NCI-H748 treated with DMSO at 0.1 percent for 48 hours (cell line): ENCODE measurements around the gene ARHGAP22.

Experiments used
- DNase-seq: peaks from one replicate; lab custom pipeline; 2025; lab: John Stamatoyannopoulos, UW

Gene ARHGAP22

DNA sequence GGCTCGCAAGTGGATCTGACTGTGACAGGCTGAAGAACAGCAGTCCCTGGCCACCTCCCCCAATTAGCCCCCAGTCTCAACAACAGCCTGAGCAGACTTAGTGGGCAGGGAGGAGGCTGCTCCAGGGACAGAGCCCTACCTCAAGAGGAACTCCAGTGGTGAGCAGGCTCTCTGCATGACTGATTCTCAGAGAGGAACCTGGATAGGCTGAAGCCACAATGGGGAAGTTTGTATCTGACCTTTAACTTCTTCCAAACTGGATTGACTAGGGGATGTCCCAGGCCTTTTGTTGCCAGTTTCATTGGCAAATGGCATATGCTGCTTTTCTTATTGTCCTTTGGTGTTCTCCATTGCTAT lies 93.0 kb downstream of the ARHGAP22 start:
- DNase-seq = no peak

DNA sequence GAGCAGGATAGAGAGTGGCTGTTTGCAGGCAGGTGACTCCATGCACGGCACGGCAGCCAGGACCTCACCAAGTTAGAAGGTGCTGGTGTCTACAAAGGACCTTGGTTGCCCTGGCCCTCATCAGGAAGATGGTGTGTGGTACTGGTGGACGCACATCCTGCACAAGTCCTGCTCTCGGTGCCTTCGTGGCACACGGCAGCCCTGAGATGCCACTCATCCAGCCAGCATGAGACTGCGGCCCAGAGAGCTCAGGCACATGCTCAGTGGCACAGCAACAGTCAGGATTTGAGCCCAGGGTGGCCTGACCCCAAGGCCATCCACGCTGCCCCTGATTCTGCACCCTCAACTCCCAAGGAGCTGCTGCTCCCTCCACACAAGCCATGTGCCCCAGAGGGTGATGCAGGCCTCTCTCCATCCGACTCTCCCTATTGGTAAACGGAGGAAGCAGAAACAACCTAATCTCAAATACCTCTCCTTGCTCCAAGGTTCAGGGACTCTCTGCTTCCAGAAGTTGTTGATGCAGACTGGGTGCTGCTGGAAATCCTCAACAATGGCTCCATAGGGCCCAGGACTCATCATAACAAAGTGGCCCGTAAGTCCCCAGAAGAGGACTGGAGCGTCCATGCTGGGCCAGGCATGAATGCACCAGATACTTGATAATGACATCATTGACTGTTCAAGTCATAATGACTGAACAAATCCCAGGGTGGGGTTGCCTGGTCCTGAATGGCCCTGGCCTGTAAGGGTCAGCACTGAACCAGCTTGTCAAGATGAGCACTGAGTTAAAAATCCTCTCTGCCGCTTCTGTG lies 93.6 kb downstream of the ARHGAP22 start:
- no peak for DNase-seq

DNA sequence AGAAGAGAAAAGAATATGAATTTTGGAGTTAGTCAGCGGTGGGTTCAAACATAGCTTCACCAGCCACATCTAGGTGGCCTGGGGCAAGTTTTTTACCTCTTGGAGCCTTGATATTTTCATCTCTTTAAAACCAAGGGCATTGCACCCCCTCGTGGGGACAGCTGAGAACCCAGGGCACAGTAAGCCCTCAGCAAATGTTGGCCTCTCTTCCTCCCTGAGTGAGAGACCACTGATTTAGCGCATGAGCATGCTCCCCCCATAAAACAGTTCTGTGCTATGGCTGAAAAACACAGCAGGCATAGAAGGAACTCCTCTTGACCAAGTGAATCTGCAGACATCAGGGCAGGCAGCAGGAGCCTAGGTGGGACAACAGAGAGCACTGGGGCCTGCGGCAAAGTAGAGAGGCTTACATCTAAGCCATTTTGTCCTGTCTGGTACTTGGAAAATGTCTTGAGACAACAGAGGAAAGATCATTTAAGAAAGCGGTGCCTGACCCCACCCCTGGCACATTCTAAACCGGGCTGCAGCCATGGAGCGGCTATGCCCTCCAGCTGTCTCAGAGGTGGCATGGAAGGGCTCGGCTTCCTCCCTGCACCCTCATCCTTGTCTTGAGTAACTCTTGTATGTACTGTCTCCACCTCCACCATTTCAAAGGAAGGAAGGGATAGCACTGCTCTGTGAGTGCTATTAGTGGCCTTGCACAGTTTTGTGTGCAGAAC lies 94.7 kb downstream of the ARHGAP22 start:
- DNase-seq = no peak

DNA sequence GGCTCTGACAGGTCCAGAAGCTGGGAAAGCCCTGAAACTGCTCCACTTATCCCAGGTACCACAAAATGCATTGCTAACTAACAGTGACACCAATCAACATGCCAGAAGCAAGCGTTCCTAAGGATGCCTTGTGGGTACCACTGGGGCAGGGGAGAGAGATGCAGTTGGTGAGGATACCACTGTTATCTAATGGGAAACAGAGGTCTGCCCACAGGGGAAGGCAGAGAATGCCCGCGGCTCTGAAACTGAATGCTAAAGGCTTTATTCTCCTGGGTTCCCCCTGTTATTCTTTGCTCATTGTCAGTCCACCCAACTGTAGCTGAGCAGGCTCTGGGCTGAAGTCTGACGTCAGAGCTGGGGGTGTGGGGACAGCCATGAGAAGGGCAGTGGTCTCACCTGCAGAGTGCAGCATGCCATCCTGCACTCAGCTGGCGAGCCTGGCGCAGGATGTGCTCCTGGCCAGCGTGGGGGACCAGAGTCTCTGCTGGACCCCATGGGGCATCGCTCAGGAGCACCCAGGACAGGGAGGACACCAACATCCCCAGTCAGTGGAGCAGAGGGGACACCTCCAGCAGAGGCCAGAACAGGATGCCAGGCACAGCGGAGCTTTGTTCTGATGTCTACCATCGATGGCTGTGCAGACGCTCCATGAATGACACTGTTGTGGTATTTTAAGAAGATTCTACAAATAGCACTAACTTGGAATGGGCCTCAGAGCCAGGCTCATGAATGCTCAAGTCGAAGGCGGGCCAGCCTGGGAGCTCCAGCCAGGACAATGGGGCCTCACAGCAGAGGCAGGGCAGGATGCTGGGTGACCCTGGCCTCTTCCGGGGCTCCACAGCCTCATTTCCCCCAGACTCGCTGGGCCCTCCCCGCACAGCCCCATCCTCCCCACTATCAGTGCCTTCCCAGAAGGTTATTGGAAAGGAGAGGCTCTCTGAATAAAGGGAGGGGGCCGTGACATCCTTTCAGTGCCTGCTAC lies 95.8 kb downstream of the ARHGAP22 start:
- DNase-seq = no peak

DNA sequence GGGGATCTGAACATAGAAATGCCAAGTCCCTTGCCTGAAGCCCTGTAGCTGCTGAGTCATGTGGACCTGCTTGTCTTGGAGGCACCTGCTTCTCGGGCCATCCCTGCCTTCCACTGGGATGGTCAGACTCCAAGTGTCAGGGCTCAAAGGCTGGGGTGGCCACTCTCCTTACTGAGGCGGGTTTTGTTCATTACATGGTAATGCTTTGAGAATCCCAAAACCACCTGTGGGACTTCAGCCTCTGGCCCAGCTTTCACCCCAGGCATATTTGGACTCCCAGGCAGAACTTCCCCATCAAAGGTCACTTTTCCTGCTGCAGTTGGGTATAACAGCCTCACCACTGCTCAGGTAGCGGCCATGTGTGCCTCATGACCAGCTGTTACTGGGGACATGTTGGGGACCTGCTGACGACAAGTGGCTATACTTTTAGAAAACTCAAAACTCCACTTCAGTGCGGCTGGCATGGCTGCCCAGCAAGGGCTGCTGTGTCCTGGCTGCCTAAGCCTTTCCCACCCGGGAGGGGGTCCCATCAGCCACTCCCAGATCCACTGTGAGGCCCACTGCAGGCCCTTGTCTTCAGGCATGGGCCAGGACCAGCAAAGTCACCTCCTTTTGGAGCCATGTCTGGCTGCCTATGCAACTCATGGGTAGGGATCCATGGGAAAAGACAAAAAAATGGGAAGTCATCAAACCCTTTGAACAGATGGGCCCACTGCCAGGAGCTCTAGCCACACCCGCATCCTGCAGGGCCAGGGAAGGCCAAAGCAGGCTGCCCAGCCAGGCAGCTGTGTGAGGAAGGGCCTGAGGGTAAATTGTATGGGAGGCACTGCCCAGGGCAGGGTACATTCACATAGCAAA lies 96.7 kb downstream of the ARHGAP22 start:
- DNase-seq = peak; percentile 5

DNA sequence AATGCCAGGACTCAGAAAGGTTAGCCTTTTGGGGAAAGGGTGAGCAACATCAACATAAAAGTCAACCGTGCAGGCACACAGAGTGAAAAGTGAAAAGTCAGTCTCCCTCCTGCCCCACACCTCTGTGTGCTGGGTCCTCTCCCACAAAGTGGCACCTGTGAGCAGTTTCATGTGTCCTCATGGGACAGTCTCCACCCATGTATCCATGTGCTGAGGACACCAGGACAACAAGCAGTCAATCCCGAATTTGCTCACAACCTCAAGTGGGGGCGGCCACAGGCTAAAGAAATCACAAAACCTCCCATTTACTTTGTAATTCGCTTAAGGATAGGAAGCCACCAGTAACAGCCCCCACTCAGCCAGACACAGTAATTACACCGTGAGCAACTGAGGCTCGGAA lies 97.4 kb downstream of the ARHGAP22 start:
- DNase-seq = no peak

DNA sequence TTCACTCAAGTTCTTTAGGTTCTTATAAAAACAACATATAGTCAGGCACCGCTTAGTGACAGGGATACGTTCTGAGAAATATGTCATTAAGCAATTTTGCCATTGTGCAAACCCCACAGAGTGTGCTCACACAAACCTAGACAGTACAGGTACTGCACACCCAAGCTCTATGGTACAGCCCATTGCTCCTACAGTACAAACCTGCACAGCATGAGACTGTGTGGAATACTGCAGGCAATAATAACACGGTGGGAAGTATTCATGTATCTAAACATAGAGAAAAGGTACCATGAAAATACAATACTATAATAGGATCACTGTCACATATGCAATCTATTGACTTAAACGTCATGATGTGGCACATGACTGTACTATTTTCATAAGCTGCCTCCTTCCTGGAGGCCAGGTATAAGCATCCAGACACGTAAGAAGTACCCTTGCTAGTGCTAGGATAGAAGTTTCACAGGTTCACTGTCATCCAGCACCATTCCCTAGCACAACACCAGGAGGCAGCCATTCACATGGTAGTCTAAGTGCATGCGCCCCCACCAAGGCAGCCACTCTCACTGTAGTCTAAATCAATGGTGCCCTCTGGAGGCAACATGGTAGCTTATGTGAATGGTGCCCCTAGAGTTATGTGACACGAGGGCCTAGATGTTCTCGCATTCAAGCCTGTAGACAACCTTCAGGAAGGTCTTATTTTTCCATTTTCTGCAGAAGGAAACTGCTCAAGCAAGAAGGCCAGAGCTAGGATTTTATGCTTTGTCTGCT lies 98.5 kb downstream of the ARHGAP22 start:
- DNase-seq = no peak

DNA sequence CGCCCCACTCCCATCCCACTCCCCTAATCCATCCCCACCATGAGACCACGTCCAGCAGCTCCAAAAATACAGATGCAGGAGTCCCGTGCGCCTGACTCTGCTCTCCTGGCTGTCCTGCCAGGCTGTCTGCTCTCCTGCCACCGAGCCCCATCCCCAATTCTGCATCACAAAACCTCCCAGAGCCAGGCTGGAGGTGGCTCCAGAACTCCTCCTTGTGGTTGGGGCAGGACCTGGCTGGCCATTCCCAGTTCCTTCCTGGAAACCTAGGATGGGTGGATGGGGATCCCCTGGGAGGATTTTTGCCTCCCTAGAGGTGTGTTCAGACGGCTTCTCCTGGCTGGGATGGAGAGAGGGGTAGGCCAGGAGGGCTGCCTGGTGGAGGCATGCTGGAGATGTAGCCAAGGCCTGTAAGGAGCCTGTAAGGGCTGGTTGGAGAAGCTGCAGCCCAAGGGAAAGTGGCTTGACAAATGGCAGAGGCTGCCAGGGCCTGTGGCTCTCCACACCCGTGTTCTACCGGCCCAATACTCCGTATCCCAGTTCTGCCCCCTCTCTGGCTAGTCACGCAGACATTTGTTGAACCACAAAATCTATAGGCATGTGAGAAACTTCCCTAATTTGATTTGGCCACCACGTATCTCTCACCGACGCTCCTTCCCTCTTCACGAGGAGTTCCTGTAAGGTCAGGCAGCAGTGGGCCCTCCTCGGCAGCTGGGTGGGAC lies 99.3 kb downstream of the ARHGAP22 start:
- DNase-seq = no peak

DNA sequence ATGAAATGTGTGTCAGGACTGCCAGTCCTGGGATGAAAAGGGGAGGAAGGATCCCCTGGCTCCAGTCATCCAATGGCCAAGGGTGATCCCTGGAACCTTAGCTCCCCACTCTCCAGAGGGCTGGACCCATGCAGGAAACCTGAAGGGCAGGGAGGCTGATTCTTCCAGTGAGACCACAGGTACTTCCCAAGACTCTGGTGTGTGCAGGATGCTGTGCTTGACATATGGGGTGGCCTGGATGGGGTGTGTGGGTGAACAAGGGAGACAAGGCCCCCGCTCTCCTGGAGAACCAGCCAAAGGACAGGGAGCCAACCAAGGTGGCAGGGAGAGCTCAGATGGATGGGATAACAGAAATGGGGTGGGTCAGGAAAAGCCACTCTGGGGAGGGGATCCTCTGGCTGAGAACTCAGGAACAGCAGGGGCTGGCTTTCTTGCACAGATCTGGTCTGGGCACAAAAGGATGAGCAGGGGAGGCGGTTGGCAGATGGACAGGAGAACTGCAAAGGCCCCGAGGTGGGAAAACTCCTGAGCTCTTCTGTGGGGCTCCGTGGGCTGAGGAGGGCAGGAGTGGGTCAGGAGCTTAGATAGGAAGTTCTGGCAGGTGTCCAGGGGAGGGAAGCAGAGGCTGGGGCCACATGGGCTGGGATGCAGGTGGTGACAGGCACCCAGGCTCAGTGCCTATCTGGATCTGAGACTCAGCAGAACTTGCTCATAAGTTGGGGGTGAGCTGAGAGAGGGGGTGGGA lies 100.6 kb downstream of the ARHGAP22 start:
- DNase-seq = no peak

DNA sequence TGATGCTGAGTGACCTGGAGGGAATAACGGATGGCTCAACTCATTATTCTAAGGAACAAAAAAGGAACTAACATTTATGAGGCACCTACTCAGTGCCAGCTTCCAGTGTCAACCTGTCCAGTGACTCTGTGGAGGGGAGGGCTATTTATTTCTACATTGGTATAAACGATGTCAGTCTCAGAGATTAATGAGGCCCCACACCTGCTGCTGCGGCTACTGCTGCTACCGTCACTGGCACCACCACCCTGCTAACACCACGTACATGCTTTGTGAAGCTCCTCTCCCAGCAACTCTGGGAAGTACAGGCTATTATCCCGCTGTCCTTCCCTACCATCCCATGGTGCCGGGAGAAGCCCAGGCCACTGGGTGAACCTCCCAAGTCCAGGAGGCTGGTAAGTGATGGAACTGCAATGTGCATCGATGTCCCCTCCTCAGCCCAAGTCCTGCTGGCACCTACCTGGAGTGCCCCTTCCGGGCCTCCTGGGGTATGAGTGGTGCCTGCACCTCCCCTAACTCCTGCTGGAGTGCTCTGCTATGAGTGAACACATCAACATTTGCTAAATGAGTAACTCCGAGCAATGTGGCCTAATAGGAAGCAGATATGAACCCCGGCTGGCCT lies 101.5 kb downstream of the ARHGAP22 start:
- DNase-seq = no peak

DNA sequence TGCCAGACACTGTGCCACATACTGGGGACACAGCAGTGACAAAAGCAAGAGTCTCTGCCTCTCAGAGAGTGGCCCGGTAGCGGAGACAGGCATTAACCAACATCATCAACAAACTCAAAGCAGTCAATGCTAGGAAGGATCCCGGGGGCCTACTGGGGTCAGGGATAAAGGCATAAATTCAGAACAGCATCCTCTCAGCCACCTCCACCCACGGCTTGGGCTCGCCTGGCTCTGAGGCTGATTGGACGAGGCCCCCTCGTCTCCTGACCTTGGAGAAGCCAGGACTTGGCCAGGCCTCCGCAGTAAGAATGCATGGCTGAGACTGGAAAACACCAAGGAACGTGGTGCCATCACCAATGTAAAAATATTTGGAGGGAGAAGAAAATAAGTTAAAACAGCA lies 102.1 kb downstream of the ARHGAP22 start:
- no peak for DNase-seq

DNA sequence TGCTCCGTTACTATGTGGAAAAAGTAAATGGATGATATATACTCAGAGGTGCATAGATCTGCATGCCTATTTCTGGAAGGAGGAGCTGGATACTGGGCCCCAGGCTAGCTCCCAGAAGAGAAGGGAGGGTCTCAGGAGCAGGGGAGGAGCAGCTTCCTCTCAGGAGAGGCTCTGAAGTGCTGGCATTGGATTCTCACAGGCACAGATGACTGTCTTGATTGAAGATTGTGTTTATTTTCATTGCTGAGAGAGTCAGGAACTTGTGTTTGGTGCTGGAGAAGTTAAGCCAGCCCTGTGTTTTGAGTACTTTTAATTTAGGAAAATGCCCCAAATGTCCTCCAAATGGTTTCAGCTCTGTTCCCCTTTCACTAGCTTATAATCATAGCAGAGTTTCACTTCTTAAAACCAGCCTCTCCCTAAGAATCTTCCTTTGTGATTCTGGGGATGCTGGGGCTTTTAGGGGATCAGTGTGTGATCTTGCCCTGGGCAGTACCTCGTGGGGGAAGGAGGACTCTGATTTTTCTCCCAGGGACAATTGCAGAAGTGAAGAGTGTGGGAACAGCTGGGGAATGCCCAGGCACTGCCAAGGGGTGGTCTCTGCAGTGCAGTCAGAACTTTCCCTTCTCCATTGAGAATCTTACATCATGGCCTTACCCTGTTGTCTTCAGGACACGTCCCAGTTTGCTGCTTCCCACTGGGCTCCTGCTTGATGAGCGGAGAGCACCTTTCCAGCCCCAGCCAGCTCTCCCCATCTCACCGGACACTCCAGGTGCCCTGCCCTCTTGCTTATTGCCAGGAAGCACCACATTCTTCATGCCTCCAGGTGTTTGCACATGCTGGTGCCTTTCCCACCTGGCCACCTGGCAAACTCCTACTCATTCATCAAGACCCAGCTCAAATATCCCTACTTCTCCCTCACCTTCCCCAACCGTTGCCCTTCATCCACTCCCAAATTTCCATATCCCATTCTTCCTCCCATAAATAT lies 102.8 kb downstream of the ARHGAP22 start:
- DNase-seq = no peak

DNA sequence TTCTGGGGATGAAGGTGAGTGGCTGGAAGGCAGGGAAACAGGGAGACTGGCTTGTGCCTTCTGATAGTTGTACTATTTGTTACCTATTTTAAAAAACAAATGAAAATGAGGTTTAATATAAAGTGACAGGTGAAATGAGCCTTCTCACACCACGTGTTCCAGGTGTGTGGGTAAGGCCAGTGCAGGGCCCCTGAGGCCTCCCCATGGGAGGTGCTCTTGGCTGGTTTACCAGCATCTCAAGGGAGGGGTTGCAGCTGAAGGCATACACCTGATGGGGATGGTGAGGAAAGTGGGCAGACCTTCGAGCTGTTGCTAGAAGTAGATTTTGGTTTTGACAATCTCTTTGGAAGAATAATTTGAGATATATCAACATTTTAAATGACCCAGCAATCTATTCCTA lies 103.6 kb downstream of the ARHGAP22 start:
- DNase-seq = no peak

DNA sequence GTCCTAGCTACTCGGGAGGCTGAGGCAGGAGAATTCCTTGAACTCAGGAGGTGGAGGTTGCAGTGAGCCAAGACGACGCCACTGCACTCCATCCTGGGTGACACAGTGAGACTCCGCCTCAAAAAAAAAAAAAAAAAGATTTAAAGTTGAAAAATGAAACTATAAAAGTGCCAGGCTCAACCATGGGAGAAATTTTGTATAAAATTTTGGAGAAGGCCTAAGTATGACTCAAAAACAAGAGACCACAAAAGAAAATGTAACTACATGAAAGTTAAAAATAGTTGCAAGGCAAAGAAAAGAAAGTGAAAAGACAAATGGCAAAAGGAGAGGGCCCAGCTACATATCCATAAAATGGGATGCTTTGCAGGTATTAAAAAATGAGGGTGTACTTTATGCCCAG lies 104.1 kb downstream of the ARHGAP22 start:
- no peak for DNase-seq

DNA sequence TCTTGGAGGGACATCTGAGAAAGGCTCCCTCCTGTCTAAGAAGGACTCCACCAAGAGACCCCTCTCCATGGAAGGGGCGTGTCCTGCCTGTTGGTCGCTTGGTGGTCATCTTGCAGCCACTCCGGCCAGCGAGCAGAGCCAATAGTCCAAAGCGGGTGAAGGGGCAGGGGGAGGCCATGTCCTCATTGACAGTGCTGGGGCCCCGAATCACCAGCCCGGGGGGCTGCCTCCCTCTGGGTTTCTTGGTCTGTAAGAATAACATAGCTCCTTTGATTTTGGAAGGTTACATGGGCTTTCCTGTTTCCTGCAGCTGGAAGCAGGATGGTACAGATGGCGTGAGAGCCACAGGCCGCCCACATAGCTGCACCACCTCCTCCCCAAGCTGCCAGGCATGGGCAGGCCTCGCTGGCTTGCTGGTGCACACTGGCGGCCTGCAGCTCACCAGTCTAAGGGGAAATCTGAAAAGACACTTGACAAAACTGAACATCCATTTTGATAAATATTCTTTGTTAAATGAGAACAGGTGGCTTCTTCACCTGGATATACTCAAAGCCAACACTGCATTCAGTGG lies 105.8 kb downstream of the ARHGAP22 start:
- no peak for DNase-seq

DNA sequence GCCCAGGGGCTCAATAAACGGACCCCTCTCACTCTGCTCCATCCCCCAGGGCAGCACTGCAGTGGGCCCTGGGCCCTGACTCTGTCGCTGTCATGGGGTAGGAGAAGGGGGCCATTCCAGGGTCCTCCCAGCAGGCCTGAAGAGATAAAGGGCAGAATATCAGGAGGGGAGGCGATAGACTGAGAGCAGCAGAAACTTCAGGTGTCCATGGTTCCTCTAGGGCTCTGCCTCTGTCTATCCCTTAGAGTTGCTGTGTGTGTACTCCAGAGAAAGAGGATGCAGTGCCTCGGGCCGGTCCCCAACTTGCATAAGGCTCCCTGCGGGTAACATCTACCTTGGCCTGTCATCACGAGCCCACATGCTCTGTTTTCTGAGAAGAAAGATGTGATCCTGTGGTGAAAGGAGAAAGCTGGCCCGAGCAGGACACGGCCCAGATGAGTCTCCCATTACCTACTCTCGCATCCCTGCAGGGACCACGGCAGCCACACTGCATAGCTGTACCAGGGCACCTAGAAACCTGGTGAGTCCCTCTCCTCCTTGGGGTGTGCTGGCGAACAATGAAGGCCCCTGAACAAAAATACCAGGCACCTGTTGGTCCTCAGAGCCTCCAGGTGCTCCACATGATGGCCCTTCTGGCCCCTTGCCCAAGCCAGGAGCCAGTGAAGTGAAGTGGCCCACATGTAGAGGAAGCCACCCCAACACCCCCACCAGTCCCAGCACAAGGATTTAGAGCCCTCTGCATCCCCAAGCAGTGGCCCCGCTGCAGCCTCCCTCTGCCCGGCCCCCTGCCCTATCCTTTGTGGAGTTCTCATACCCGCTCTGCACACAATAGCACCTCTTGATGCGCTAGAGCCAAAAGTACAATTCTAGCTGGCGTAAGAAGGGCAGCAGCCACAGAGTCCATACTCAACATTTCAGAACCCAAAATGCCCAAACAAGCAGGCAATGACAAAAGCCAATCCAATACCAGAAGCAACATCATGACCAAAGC lies 106.8 kb downstream of the ARHGAP22 start:
- DNase-seq = no peak
